HepG2 (cell line): ENCODE measurements around the gene CCDC196. TPM values are rescaled to one million over a fixed set of nuclear protein-coding genes. Genes with fewer than 3 reads are reported as not detected.
A peak's percentile ranks its signal among the peaks of the same experiment; 100 is the strongest.

Source experiments
- HOXD1 ChIP-seq: sonication (generic); formaldehyde crosslinking; IDR thresholded peaks from 2 replicates; pipeline ENCODE4 v1.5.0; 2020; ENCODE audit warnings: missing genetic modification reagents
- KLF11 ChIP-seq: IDR thresholded peaks from 2 replicates; pipeline ENCODE4 v1.6.1; 2016; ENCODE audit warnings: missing compliant biosample characterization
- KMT2A ChIP-seq: sonication (generic); formaldehyde crosslinking; IDR thresholded peaks from 2 replicates; pipeline ENCODE4 v1.4.0; 2020; ENCODE audit warnings: missing genetic modification reagents
- NPAS2 ChIP-seq: sonication (generic); formaldehyde crosslinking; IDR thresholded peaks from 2 replicates; pipeline ENCODE4 v1.8.0; 2022; ENCODE audit warnings: mild to moderate bottlenecking, missing genetic modification reagents, borderline replicate concordance
- RCOR2 ChIP-seq: IDR thresholded peaks from 2 replicates; pipeline ENCODE4 v1.6.1; 2016; ENCODE audit warnings: missing biosample characterization, missing genetic modification reagents
- TMF1 ChIP-seq: sonication (generic); formaldehyde crosslinking; IDR thresholded peaks from 2 replicates; pipeline ENCODE4 v1.8.1; 2022; ENCODE audit warnings: low read depth, missing genetic modification reagents
- ZNF138 ChIP-seq: sonication (generic); formaldehyde crosslinking; IDR thresholded peaks from 2 replicates; pipeline ENCODE4 v1.5.0; 2020; ENCODE audit warnings: mild to moderate bottlenecking, low read depth, missing genetic modification reagents
- ZNF337 ChIP-seq: sonication (generic); formaldehyde crosslinking; IDR thresholded peaks from 2 replicates; pipeline ENCODE4 v1.5.1; 2020; ENCODE audit warnings: missing genetic modification reagents, low read depth, mild to moderate bottlenecking, borderline replicate concordance
- ZNF547 ChIP-seq: sonication (generic); formaldehyde crosslinking; IDR thresholded peaks from 2 replicates; pipeline ENCODE4 v1.5.1; 2020; ENCODE audit warnings: mild to moderate bottlenecking, missing genetic modification reagents
- ZNF672 ChIP-seq: sonication (generic); formaldehyde crosslinking; IDR thresholded peaks from 2 replicates; pipeline ENCODE4 v1.8.1; 2022; ENCODE audit warnings: missing genetic modification reagents
- ZNF747 ChIP-seq: sonication (generic); formaldehyde crosslinking; IDR thresholded peaks from 2 replicates; pipeline ENCODE4 v1.8.1; 2023; ENCODE audit warnings: missing genetic modification reagents, mild to moderate bottlenecking, borderline replicate concordance
- polyA plus RNA-seq, 8 experiments: library from polyadenylated mRNA; depleted of rRNA in 3 of 8; stranded (reverse) in 7 of 8; unstranded in 1 of 8; fragments of >200 nt; fragmentation: Illumina TruSeq in 4 of 8; extraction: Trizol in 4 of 8; gene quantifications; 2 replicates each; pipeline versions ENCODE4 v1.2.1 to v1.2.3, GENCODE V29; 2011 to 2016; ENCODE audit warnings: low read depth in 4 of 8, missing spikeins in 1 of 8, mixed read lengths in 1 of 8; ENCODE audit not compliant: insufficient read depth in 1 of 8
- total RNA-seq, 5 experiments: library from RNA; depleted of rRNA; stranded (reverse); fragments of >200 nt; fragmentation: Illumina TruSeq; extraction: Trizol; gene quantifications; 2 replicates each; pipeline ENCODE4 v1.2.3, GENCODE V29; 2016; ENCODE audit warnings: low read depth in 1 of 5
- TF ChIP-seq, protein P1 (sequence below): sonication (generic); formaldehyde crosslinking; IDR thresholded peaks from 2 replicates; pipeline ENCODE4 v1.5.0; 2020; ENCODE audit warnings: missing genetic modification reagents
- TF ChIP-seq, protein P2 (sequence below): sonication (generic); formaldehyde crosslinking; IDR thresholded peaks from 2 replicates; pipeline ENCODE4 v1.4.0; 2020; ENCODE audit warnings: mild to moderate bottlenecking, missing genetic modification reagents
- TF ChIP-seq, protein P3 (sequence below): sonication (generic); formaldehyde crosslinking; IDR thresholded peaks from 2 replicates; pipeline ENCODE4 v1.4.0; 2020; ENCODE audit warnings: missing genetic modification reagents, borderline replicate concordance
- TF ChIP-seq, protein P4 (sequence below): sonication (generic); formaldehyde crosslinking; IDR thresholded peaks from 2 replicates; pipeline ENCODE4 v1.8.0; 2023; ENCODE audit warnings: mild to moderate bottlenecking, missing genetic modification reagents
- TF ChIP-seq, protein P5 (sequence below): sonication (generic); formaldehyde crosslinking; IDR thresholded peaks from 2 replicates; pipeline ENCODE4 v1.9.0; 2022; ENCODE audit warnings: low read depth, missing genetic modification reagents
- TF ChIP-seq, protein P6 (sequence below): IDR thresholded peaks from 2 replicates; pipeline ENCODE4 v1.6.1; 2016; ENCODE audit warnings: missing genetic modification reagents, missing compliant biosample characterization

CCDC196 gene
- total and polyA plus RNA-seq, 2 of the 13 experiments (the other 11 are each of a cell fraction or from before 2014, with no cell fraction given) = not detected

DNA sequence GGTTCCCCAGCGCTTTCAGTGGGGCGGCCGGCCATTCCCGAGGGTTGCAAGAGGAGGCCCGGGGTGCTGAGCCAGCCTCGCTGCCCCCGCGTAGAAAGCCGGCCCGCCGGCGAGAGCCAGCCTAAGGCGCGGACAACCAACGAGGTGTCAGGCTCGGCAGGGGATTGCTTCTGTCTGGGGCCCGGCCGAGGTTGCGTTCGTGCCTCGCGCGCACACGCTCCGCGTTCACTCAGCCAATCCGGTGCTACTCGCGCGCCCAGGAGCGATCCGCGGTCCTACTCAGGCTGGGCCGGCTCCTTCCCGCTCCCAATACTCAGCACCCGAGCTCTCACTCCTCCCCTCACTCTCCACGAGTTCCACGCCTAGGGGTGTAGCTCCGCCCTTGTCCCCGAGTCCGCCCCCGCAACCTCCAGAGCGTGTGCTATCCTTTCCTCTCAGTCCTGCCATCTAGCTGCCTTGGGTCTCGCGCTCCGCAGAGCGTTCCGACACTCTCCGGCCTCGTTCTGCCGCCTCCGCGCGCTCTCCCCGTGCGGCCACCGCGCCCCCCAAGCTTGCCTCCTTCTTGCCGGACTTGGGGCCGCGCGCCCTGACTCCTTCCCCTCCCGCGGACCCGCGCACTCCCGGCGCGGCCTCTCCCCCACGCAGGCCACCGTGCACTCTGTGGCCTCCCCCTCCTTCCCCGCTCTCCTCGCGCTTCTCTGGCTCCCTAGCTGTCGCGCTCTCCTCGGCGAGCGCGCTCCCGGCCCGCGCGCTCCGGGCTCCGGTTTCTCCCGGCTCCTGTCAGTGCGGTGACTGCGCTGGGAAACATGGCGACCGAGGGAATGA lies 21.8 kb downstream of the CCDC196 start, which contains the start of gene GPHN (continued):
- TF ChIP-seq, protein P1, sequence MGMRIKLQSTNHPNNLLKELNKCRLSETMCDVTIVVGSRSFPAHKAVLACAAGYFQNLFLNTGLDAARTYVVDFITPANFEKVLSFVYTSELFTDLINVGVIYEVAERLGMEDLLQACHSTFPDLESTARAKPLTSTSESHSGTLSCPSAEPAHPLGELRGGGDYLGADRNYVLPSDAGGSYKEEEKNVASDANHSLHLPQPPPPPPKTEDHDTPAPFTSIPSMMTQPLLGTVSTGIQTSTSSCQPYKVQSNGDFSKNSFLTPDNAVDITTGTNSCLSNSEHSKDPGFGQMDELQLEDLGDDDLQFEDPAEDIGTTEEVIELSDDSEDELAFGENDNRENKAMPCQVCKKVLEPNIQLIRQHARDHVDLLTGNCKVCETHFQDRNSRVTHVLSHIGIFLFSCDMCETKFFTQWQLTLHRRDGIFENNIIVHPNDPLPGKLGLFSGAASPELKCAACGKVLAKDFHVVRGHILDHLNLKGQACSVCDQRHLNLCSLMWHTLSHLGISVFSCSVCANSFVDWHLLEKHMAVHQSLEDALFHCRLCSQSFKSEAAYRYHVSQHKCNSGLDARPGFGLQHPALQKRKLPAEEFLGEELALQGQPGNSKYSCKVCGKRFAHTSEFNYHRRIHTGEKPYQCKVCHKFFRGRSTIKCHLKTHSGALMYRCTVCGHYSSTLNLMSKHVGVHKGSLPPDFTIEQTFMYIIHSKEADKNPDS (CRISPR knock-in tag) = peak; percentile 90; the same call in 1 of the 2 replicates
- TF ChIP-seq, protein P2, sequence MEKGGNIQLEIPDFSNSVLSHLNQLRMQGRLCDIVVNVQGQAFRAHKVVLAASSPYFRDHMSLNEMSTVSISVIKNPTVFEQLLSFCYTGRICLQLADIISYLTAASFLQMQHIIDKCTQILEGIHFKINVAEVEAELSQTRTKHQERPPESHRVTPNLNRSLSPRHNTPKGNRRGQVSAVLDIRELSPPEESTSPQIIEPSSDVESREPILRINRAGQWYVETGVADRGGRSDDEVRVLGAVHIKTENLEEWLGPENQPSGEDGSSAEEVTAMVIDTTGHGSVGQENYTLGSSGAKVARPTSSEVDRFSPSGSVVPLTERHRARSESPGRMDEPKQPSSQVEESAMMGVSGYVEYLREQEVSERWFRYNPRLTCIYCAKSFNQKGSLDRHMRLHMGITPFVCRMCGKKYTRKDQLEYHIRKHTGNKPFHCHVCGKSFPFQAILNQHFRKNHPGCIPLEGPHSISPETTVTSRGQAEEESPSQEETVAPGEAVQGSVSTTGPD (CRISPR knock-in tag) = no peak
- TF ChIP-seq ZNF337 (CRISPR knock-in tag) (no peak), RCOR2 (CRISPR knock-in tag) (no peak), ZNF747 (CRISPR knock-in tag) (peak; percentile 95; the same call in 1 of the 2 replicates), KMT2A (CRISPR knock-in tag) (peak; percentile 94), HOXD1 (CRISPR knock-in tag) (peak; percentile 12; the same call in 1 of the 2 replicates), TMF1 (peak; percentile 98), KLF11 (CRISPR knock-in tag) (no peak), ZNF547 (CRISPR knock-in tag) (0 out of 2 replicates have a peak, but pooled peaks have one; percentile 8), NPAS2 (CRISPR knock-in tag) (no peak), ZNF138 (CRISPR knock-in tag) (0 out of 2 replicates have a peak, but pooled peaks have one; percentile 14), ZNF672 (peak; percentile 23)
- TF ChIP-seq, protein P3, sequence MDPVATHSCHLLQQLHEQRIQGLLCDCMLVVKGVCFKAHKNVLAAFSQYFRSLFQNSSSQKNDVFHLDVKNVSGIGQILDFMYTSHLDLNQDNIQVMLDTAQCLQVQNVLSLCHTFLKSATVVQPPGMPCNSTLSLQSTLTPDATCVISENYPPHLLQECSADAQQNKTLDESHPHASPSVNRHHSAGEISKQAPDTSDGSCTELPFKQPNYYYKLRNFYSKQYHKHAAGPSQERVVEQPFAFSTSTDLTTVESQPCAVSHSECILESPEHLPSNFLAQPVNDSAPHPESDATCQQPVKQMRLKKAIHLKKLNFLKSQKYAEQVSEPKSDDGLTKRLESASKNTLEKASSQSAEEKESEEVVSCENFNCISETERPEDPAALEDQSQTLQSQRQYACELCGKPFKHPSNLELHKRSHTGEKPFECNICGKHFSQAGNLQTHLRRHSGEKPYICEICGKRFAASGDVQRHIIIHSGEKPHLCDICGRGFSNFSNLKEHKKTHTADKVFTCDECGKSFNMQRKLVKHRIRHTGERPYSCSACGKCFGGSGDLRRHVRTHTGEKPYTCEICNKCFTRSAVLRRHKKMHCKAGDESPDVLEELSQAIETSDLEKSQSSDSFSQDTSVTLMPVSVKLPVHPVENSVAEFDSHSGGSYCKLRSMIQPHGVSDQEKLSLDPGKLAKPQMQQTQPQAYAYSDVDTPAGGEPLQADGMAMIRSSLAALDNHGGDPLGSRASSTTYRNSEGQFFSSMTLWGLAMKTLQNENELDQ (CRISPR knock-in tag) = no peak
- TF ChIP-seq, protein P4, sequence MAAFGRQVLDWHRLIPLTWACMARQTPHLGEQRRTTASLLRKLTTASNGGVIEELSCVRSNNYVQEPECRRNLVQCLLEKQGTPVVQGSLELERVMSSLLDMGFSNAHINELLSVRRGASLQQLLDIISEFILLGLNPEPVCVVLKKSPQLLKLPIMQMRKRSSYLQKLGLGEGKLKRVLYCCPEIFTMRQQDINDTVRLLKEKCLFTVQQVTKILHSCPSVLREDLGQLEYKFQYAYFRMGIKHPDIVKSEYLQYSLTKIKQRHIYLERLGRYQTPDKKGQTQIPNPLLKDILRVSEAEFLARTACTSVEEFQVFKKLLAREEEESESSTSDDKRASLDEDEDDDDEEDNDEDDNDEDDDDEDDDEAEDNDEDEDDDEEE (CRISPR knock-in tag) = 0 out of 2 replicates have a peak, but pooled peaks have one; percentile 36
- TF ChIP-seq, protein P5, sequence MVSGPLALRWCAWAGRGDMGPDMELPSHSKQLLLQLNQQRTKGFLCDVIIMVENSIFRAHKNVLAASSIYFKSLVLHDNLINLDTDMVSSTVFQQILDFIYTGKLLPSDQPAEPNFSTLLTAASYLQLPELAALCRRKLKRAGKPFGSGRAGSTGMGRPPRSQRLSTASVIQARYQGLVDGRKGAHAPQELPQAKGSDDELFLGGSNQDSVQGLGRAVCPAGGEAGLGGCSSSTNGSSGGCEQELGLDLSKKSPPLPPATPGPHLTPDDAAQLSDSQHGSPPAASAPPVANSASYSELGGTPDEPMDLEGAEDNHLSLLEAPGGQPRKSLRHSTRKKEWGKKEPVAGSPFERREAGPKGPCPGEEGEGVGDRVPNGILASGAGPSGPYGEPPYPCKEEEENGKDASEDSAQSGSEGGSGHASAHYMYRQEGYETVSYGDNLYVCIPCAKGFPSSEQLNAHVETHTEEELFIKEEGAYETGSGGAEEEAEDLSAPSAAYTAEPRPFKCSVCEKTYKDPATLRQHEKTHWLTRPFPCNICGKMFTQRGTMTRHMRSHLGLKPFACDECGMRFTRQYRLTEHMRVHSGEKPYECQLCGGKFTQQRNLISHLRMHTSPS (CRISPR knock-in tag) = no peak
- TF ChIP-seq, protein P6, sequence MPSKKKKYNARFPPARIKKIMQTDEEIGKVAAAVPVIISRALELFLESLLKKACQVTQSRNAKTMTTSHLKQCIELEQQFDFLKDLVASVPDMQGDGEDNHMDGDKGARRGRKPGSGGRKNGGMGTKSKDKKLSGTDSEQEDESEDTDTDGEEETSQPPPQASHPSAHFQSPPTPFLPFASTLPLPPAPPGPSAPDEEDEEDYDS (CRISPR knock-in tag) = peak; percentile 88
